Hematopoietic multipotent progenitor cell treated with erythropoietin and hydrocortisone succinate and interleukin-3 and kit ligand, for 15 days (in vitro differentiated cells): Measurements from ENCODE around the gene GOLGA6L2.
"Not testable (repeated sequence)": the region's sequence is repeated elsewhere in the genome, so short reads cannot be mapped to it uniquely, and the experiment has no call there.

Source experiments
- DNase-seq: peaks from one replicate; pipeline ENCODE4 v3.0.0-alpha.2; 2015; ENCODE audit warnings: low spot score

The GOLGA6L2 gene

DNA sequence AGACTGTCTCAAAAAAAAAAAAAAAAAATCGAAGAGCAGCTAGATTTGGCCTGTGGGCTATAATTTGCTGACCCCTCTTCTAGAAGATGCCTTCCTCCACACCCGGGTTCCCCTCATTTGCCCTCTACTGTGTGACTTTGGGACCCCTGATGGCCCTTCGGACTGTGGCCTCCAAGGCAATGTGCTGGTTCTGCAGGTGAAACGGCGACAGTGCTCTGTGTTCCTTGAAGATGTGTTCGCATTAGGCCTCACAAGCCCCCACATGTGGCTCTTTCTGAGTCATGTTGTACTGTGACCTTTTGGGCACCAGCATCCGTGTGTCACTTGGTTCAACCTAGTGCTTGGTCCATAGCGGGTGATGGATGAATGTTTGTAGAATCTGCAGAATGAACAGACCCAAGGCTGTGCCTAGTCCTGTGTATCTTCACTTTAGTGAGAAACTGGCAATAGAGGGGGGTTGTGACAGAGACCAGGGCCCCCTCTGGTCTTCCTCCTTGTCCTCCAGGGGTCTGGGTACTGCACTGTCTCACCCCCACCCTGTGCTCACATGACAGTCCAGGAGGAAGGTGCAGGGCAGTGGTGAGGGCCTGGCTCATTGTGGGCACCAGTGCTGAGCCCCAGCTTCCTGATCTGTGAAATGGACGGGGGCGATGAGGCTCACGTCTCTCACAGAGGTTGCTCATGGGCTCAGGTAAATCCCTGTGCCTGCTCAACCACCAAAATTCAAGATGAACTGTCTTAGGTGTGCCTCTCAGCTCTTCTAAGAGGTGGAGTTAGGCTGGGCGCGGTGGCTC lies 22.7 kb downstream of the GOLGA6L2 start:
- no peak for DNase-seq

DNA sequence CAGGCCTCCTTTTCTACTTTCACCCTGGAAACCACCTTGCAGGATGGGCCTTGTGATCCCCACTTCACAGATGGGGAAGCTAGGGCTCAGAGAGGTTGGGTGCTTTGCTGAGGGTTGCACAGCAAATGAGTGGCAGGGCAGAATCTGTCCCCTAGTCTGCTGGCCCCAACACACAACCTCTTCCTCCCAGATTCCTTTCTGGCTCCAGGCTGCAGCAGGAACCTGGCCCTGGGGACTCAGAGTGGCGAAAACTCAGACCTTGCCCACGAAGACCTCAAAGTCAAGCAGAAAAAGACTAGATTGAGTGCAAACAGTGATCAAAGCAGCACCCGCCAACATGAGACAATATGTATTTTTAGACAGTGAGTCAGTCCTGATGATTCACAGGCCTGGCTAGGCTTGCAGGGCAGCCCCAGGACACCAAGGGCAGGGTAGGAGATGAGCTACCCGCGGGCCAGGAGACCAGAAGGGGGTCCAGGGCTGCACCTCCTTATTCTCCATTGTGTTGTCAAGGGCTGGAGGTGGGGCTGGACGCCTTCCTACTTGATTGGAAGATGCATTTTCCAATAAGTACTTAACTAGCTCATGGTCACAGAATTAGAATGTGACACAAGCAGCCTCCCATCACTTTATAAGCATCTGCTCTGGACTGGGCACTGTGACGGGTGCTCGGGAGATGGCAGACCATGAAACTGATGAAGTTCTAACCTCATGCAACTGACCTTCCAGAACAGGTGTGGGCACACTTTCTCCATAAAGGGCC lies 23.9 kb downstream of the GOLGA6L2 start:
- no peak for DNase-seq

DNA sequence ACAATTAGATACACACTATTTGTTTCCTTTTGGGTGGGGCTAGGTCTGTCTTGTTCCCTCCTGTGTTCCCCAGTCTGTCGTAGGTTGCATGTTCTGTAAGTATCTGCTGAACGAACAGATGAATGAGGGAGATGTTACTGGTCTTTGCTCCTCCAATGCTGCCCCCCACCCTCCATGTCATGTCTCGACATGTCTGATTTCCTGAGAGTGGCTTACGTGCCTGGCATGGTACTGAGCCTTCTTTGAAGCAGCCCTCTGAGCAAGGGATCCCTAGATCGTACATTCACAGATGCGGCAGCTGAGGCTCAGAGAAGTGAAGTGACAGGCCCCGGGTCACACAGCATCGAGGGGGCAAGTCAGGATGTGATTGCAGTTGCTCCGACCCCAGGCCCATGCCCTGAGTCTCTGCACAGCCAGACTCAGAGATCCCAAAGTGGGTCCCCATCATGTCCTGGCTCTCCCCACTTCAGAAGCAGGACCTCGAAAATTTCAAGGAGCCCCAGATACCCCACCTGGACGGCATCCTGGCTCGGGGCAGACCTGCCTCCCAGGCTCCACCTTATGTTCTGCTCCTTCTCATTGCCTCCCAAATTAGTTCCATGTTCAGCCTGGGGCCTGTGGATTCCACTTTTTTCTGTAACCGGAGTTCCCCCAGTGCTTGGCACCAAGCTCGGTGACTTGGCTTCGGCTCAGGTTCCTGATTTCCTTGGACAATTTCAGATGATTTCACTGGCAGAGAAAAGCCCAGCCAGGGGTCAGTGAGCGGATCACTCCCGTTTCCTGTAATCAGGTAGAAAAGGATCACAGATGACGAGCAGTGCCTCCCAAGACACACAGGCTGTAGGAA lies 24.7 kb downstream of the GOLGA6L2 start:
- DNase-seq, result no peak

GRCh38 chr15:23420806-23421575 lies 26.1 kb downstream of the GOLGA6L2 start:
- no peak for DNase-seq

DNA sequence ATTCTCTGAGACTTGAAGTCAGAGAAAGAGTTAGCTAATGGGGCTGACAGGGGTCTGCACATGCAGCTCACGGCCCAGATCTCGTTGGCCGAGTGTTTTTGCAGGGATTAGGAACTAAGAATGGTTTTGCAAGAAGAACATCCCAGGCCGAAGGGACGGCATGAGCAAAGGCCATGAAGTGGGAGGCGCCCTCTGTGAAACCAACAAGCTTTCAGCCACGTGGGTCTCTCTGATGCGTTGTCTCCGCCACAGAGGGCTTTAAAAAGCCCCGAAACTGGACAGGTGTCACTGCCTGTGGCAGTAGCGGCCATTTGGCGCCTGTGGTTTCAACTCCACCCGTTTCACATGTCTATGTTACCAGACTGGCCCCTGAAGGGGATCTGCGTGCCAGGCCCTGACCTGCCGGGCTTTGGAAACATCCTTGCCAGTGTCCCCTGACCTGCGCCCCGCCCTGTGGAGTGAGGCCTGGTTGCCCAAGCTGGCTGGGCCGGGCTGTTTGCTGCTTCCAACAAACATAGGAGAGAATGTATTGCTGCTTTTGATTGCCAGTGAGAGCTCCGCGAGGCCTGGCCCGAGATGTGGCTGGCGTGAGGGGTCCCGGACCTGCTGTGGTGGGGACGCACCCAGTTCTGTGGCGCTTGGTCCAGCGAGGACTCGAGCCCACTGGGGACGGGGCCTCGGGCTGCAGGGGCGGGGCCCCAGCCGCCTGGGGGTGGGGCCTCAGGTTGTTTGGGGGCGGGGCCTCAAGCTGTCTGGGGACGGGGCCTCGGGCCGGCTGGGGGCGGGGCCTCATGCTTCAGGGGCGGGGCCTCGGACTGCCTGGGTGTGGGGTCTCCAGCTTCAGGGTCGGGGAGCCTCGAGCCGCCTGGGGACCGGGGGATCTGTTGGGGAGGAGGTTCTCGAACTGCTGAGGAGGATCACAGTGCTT lies 30.4 kb downstream of the GOLGA6L2 start:
- DNase-seq, result no peak

- DNase-seq, result not testable (repeated sequence)
These were observed 31.2 kb downstream of the GOLGA6L2 start for GRCh38 chr15:23415866-23416265.

DNA sequence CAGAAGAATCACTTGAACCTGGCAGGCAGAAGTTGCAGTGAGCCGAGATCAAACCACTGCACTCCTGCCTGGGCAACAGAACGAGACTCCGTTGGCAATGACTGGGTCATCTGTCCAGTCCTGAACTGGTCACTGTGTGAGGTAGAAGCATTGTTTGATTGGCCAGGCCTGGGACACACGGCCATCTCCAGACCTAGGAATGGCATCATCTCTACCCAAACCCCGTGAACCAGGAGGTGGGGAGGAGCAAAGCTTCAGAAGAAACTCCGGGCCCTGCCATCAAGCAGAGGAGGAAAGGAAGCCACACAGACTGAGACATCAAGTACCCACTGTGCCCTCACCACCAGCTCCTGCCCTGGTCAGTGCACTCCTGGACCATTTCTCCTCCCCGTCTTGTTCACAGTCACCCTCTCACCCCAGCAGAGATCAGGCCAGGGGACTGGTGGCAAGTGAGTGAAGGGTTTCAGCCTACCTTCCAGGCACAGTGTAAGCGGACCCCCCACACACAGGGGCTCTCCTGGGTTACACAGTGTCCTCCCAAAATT lies 31.6 kb downstream of the GOLGA6L2 start:
- no peak for DNase-seq

DNA sequence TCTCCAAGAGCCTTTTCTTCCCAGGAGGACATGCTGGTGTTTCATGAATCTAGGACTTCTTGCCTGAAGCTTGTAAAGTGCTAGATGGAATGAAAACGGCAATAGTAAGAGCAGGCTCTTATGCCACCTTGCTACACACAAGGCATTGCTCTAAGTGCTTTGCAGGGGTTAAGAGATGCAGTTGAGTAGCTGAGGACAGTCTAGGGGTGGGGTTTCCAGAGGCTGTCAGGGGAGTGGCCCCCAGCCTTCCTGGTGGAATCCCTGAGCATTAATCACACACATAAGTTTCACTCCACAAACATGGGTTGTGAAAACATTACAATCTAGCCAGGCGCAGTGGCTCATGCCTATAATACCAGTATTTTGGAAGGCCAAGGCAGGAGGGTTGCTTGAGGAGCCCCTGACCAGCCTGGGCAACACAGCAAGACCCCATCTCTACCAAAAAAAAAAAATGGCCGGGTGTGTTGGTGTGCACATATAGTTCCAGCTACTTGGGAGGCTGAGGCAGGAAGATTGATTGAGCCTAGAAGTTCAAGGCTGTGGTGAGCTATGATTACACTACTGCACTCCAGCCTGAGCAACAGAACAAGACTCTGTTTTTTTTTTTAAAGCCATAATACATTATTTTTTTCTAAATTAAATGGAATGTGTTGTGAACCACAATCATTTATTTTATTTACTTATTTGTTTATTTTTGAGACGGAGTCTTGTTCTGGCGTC lies 34.0 kb downstream of the GOLGA6L2 start:
- not testable (repeated sequence) for DNase-seq

DNA sequence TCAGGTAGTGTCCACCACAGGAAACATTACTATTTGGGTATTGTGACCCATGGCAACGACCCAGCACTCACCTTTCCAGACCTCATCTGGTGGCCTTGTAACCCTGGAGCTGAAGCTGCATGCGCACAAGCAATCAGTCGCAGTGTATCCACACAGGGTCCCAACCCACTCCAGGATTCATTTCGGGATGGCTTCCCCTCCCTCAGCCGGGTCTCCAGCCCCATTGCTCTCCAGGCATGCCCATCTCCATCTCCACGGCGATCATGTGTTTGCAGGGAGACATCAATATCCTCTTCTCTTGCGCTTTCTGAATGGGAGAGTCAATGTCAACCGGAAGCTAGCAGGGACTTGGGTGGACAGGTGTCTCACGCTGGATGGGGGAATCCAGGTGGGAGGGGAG lies 35.2 kb downstream of the GOLGA6L2 start:
- DNase-seq, result no peak

DNA sequence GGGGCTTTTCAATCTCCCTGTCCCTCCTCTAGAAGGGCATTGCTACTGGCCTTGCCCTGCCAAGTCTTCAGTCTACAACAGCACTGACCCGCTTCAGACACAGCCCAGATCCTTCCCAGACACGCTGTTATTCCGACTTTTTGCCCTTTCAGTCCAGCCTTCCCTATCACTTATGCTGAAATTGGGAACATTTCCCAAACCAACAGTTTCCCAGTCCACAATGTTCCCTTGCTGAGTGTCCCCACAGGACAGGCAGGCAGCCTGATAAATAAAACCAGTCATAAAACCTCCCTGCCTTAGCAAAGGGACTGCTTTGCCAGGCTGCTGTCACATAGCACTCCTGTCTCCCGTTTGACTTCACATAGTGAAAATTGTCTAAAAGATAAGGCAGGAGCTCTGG lies 43.5 kb downstream of the GOLGA6L2 start:
- DNase-seq, result no peak

DNA sequence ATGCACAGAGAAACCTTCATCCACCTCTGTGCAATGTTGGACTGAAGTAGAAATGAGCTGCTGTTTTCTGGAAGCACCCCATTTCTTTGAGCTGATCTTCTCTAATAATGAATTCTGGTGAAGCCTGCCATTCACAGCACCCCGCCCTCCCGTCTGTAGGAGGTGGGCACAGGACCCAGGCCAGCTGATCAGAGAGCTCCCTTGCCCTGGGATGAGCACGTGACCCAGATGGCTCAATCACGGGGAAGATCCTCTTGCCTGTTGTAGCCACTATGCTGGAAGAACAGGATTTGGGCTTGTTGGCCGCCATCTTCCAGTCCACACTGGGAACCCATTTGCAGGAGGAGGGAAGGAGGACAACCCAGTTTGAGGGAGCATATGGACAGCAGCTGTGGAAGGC lies 44.5 kb downstream of the GOLGA6L2 start:
- DNase-seq, result no peak

DNA sequence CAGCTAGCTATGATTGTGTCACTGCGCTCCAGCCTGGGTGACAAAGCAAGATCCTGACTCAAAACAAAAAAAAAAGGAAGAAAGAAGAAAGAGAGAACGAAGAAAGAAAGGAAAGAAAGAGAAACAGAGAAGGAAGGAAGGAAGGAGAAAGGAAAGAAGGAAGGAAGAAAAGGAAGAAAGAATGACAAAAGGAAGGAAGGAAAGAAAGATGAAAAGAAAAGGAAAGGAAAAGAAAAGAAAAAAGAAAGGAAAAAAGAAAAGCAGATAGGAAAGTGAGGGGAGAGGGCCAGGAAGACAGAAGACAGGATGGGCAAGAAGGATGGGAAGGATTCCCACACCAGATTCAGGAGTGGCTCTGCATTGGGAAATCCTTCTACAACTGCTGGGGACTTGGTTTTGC lies 44.9 kb downstream of the GOLGA6L2 start:
- no peak for DNase-seq

DNA sequence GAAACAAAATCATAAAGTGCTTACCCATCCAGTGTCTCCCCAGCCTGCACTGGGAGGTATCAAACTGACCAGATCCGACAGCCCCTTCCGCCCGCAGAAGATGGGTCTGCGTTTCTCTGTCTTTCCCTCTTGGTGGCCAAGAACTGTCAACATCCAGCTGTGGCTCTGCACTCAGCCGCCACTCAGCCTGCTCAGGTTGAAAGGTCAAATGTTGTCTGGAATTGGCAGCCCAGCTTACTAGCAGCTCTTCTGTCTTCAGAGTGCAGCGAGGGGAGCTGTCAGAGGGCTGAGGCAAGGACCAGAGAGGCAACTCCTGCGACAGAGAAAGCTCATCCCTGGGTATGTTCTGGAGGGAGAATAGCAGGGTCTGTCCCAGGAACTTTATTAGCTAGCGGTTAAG lies 45.4 kb downstream of the GOLGA6L2 start:
- no peak for DNase-seq

DNA sequence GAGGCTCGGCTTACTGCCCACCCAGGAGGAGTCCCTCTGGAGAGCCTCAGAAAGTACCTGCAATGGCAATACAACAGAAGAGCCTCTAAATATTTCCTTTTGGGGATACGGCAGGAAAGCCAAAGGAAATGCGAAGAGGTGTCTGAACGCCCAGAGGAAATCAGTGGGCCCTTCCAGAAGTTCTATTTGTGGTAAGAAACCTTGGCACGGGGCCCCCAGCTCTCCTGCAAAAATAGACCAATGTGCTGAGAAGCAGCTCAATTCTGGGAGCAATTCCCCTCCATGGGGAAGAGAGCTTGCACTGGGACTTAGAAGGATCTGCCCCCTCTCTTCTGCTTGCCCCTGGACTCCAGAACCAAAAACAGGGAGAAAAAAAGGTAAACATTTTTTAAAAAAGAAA lies 47.8 kb downstream of the GOLGA6L2 start:
- DNase-seq, result not testable (repeated sequence)

DNA sequence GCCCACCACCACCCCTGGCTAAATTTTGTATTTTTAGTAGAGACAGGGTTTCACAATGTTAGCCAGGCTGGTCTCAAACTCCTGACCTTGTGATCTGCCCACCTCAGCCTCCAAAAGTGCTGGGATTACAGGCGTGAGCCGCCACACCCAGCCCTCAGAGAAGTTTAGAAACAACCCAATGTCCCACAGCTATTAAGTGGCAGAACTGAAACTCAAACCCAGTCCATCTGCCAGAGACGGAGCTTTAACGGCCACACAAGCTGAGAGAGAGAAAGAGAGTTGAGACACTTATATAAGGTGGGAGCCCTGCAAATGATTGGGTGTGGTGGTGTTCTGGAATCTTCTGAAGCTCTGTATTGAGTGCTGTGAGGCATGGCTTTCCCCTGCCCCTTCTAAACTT lies 48.7 kb downstream of the GOLGA6L2 start:
- DNase-seq, result not testable (repeated sequence)

DNA sequence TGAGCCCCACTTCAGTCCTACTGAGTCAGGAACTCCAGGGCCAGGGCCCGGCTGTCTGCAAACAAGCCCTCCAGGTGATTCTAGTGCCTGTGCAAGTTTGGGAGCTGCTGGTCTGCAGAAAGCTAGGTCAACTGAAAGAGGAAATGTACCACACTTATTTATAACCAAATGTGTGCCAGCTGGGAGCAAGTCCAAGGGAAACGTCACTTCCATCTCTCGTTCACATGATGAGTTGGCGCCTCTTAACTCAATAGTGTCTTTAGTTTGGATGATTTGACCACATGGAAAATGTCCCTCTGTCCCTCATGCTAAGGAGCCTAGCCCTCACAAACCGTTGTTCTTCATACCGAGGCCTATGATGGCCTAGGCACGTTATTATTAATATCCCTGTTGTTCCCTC lies 49.3 kb downstream of the GOLGA6L2 start:
- DNase-seq, result no peak

DNA sequence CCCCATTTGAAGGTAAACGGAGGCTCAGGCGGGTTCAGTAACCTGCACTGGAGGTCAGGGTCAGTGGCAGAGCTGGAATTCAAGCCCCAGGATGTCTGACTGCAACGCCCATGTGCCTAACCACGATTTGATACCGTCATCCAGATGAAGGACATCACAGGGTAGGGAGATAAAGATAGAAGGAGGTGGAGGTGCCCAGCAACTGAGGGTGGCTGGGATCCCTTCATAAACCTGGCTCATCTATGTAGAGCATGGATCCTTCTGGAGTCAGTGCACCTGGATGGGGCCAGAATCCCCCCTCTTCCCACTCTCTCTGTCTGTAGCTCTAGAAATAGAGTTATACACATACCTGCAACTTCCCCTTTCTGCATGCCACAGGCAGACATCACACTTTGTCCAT lies 51.2 kb downstream of the GOLGA6L2 start:
- no peak for DNase-seq

- no peak for DNase-seq
These were observed 51.9 kb downstream of the GOLGA6L2 start for GRCh38 chr15:23395030-23395692.
